ENCODE data around the gene NCKAP5.

Gene NCKAP5

GRCh38 chr2:133198678-133199077, 369.6 kb downstream of the NCKAP5 start:
- Histone ChIP-seq H3K4me3 (ENCODE audit: low read depth in 1 of 2, low read length in 1 of 2) (no peak overlapping the region), H3K27ac (no peak overlapping the region), H3K27me3 (no peaks in the 10 kb centered on the region), H3K36me3 (no peaks in the 10 kb centered on the region), H3K4me1 (ENCODE audit: control insufficient read depth in 1 of 2, insufficient read depth in 1 of 2, low read depth in 1 of 2, low read length in 1 of 2) (no peaks in the 10 kb centered on the region), H3K9me3 (no peaks in the 10 kb centered on the region)
- TF ChIP-seq, protein P1, sequence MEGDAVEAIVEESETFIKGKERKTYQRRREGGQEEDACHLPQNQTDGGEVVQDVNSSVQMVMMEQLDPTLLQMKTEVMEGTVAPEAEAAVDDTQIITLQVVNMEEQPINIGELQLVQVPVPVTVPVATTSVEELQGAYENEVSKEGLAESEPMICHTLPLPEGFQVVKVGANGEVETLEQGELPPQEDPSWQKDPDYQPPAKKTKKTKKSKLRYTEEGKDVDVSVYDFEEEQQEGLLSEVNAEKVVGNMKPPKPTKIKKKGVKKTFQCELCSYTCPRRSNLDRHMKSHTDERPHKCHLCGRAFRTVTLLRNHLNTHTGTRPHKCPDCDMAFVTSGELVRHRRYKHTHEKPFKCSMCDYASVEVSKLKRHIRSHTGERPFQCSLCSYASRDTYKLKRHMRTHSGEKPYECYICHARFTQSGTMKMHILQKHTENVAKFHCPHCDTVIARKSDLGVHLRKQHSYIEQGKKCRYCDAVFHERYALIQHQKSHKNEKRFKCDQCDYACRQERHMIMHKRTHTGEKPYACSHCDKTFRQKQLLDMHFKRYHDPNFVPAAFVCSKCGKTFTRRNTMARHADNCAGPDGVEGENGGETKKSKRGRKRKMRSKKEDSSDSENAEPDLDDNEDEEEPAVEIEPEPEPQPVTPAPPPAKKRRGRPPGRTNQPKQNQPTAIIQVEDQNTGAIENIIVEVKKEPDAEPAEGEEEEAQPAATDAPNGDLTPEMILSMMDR (IDR thresholded peaks at IDR 0.05) = no peak

- H3K27me3 ChIP-seq = no peaks in the 10 kb centered on the region
- H3K9me3 ChIP-seq = no peaks in the 10 kb centered on the region
- H3K27ac ChIP-seq = no peak overlapping the region
- no peaks in the 10 kb centered on the region for H3K4me1 ChIP-seq (ENCODE audit: control insufficient read depth in 1 of 2, insufficient read depth in 1 of 2, low read depth in 1 of 2, low read length in 1 of 2)
- no peaks in the 10 kb centered on the region for H3K36me3 ChIP-seq
- TF ChIP-seq, protein P1 (IDR thresholded peaks at IDR 0.05) = no peak
- H3K4me3 ChIP-seq (ENCODE audit: low read depth in 1 of 2, low read length in 1 of 2) = no peak overlapping the region
These were observed 371.1 kb downstream of the NCKAP5 start for GRCh38 chr2:133197156-133197555.

DNA sequence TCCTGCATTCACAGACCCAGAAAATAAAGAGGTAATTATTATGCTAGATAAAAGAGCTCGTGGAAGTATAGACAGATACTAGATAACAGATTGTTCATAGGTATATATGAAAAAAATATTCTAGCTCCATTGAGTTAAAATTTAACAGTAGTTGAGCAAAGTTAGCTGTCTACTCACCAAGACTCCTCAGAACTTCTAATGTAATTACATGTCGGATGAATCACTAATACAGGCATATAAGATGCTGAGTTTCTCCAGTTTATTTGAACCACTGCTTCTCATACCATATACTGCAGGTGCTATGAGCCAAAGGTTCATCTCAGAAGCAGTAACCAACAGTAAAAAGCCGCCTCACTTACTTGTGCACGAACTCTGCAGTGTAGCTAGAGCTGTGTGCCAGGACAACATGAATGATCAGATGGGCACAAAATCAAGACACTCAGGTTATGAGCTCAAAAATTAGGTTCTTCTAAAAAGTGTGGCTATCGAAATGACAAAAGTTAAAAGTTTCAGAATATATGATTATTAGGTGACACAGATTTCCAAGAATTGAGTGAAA, 373.4 kb downstream of the NCKAP5 start:
- H3K4me3 ChIP-seq (ENCODE audit: low read depth in 1 of 2, low read length in 1 of 2) = no peak overlapping the region
- H3K36me3 ChIP-seq = no peaks in the 10 kb centered on the region
- TF ChIP-seq, protein P1 (IDR thresholded peaks at IDR 0.05) = no peak
- no peaks in the 10 kb centered on the region for H3K4me1 ChIP-seq (ENCODE audit: control insufficient read depth in 1 of 2, insufficient read depth in 1 of 2, low read depth in 1 of 2, low read length in 1 of 2)
- H3K27me3 ChIP-seq = no peaks in the 10 kb centered on the region
- no peaks in the 10 kb centered on the region for H3K9me3 ChIP-seq
- H3K27ac ChIP-seq = no peak overlapping the region

DNA sequence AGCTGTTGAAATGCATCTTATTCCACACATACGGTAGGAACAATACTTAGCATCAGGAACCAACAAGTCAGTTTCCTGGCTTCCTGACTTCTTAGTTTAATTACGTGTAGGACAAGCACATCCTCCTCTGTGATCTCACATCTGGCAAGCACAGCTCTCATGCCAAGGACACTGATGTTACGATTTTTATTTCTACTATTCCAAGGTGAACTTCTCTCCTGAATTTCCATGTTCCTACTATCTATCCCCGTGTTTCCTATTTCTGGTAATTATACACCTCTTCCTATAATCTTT, 374.0 kb downstream of the NCKAP5 start:
- TF ChIP-seq, protein P1 (IDR thresholded peaks at IDR 0.05) = no peak
- H3K27ac ChIP-seq = no peak overlapping the region
- H3K9me3 ChIP-seq = no peaks in the 10 kb centered on the region
- H3K27me3 ChIP-seq = no peaks in the 10 kb centered on the region
- H3K4me1 ChIP-seq (ENCODE audit: control insufficient read depth in 1 of 2, insufficient read depth in 1 of 2, low read depth in 1 of 2, low read length in 1 of 2) = no peaks in the 10 kb centered on the region
- H3K4me3 ChIP-seq (ENCODE audit: low read depth in 1 of 2, low read length in 1 of 2) = no peak overlapping the region
- H3K36me3 ChIP-seq = no peaks in the 10 kb centered on the region

- Histone ChIP-seq H3K36me3 (no peaks in the 10 kb centered on the region), H3K4me1 (ENCODE audit: control insufficient read depth in 1 of 2, insufficient read depth in 1 of 2, low read depth in 1 of 2, low read length in 1 of 2) (no peaks in the 10 kb centered on the region), H3K27me3 (no peaks in the 10 kb centered on the region), H3K9me3 (no peaks in the 10 kb centered on the region), H3K27ac (no peak overlapping the region), H3K4me3 (ENCODE audit: low read depth in 1 of 2, low read length in 1 of 2) (no peak overlapping the region)
- TF ChIP-seq, protein P1 (IDR thresholded peaks at IDR 0.05) = no peak
These were observed 374.5 kb downstream of the NCKAP5 start for GRCh38 chr2:133193544-133194361.
